ENCODE measurements around the gene SNAP47.

Gene SNAP47

GRCh38 chr1:227776331-227776771 lies 41.1 kb downstream of the SNAP47 start:
- TF ChIP-seq EZH2phosphoT487 (IDR thresholded peaks at IDR 0.05; ENCODE audit: borderline replicate concordance) = no peak
- TF ChIP-seq CTCF (conservative IDR thresholded peaks at IDR 0.05; ENCODE audit: low read length) = no peak
- no peaks in the 10 kb centered on the region for H4K20me1 ChIP-seq (ENCODE audit: insufficient read depth, low read length, poor library complexity, severe bottlenecking)
- no peaks in the 10 kb centered on the region for H3K9me2 ChIP-seq (replicated peaks; ENCODE audit: low read depth, low read length)
- H3K9ac ChIP-seq (ENCODE audit: low read depth, low read length, poor library complexity, severe bottlenecking) = no peak overlapping the region
- H3F3A ChIP-seq (ENCODE audit: low read depth) = no peaks in the 10 kb centered on the region
- no peak overlapping the region for H3K4me3 ChIP-seq (ENCODE audit: low read length, poor library complexity, severe bottlenecking)
- H3K4me2 ChIP-seq (ENCODE audit: low read depth, low read length, poor library complexity, severe bottlenecking) = no peak overlapping the region
- peaks cover 17% of the 10 kb centered on the region; the same call in 1 of the 2 replicates for H3K36me3 ChIP-seq (ENCODE audit: insufficient read depth, low read length)
- H3K4me1 ChIP-seq (ENCODE audit: insufficient read depth, low read length, poor library complexity, severe bottlenecking) = no peaks in the 10 kb centered on the region
- H3K79me2 ChIP-seq (ENCODE audit: insufficient read depth, low read length) = no peaks in the 10 kb centered on the region
- no peaks in the 10 kb centered on the region for H3K9me3 ChIP-seq (ENCODE audit: insufficient read depth, low read depth, low read length)
- no peaks in the 10 kb centered on the region for H3K27me3 ChIP-seq (ENCODE audit: insufficient read depth, low read length, poor library complexity, severe bottlenecking)
- no peak overlapping the region for H2AFZ ChIP-seq (ENCODE audit: low read length)

- TF ChIP-seq EZH2phosphoT487 (IDR thresholded peaks at IDR 0.05; ENCODE audit: borderline replicate concordance) (no peak), CTCF (conservative IDR thresholded peaks at IDR 0.05; ENCODE audit: low read length) (no peak)
- no peaks in the 10 kb centered on the region for H3K4me1 ChIP-seq (ENCODE audit: insufficient read depth, low read length, poor library complexity, severe bottlenecking)
- no peaks in the 10 kb centered on the region for H3F3A ChIP-seq (ENCODE audit: low read depth)
- no peaks in the 10 kb centered on the region for H3K27me3 ChIP-seq (ENCODE audit: insufficient read depth, low read length, poor library complexity, severe bottlenecking)
- H3K36me3 ChIP-seq (ENCODE audit: insufficient read depth, low read length) = peaks cover 14% of the 10 kb centered on the region; the same call in 1 of the 2 replicates
- H4K20me1 ChIP-seq (ENCODE audit: insufficient read depth, low read length, poor library complexity, severe bottlenecking) = no peaks in the 10 kb centered on the region
- H3K4me3 ChIP-seq (ENCODE audit: low read length, poor library complexity, severe bottlenecking) = no peak overlapping the region
- no peak overlapping the region for H3K9ac ChIP-seq (ENCODE audit: low read depth, low read length, poor library complexity, severe bottlenecking)
- H3K9me2 ChIP-seq (replicated peaks; ENCODE audit: low read depth, low read length) = no peaks in the 10 kb centered on the region
- no peak overlapping the region for H2AFZ ChIP-seq (ENCODE audit: low read length)
- H3K79me2 ChIP-seq (ENCODE audit: insufficient read depth, low read length) = no peaks in the 10 kb centered on the region
- no peak overlapping the region for H3K4me2 ChIP-seq (ENCODE audit: low read depth, low read length, poor library complexity, severe bottlenecking)
- no peaks in the 10 kb centered on the region for H3K9me3 ChIP-seq (ENCODE audit: insufficient read depth, low read depth, low read length)
Measured at GRCh38 chr1:227777156-227777555, 41.9 kb downstream of the SNAP47 start.

- no peak overlapping the region for H3K4me3 ChIP-seq (ENCODE audit: low read length, poor library complexity, severe bottlenecking)
- no peaks in the 10 kb centered on the region for H3K9me3 ChIP-seq (ENCODE audit: insufficient read depth, low read depth, low read length)
- no peak overlapping the region for H2AFZ ChIP-seq (ENCODE audit: low read length)
- no peaks in the 10 kb centered on the region for H3K27me3 ChIP-seq (ENCODE audit: insufficient read depth, low read length, poor library complexity, severe bottlenecking)
- H3K79me2 ChIP-seq (ENCODE audit: insufficient read depth, low read length) = no peaks in the 10 kb centered on the region
- no peaks in the 10 kb centered on the region for H4K20me1 ChIP-seq (ENCODE audit: insufficient read depth, low read length, poor library complexity, severe bottlenecking)
- peaks cover 11% of the 10 kb centered on the region; the same call in 1 of the 2 replicates for H3K36me3 ChIP-seq (ENCODE audit: insufficient read depth, low read length)
- H3K4me1 ChIP-seq (ENCODE audit: insufficient read depth, low read length, poor library complexity, severe bottlenecking) = no peaks in the 10 kb centered on the region
- no peak overlapping the region for H3K4me2 ChIP-seq (ENCODE audit: low read depth, low read length, poor library complexity, severe bottlenecking)
- no peak for TF ChIP-seq CTCF (conservative IDR thresholded peaks at IDR 0.05; ENCODE audit: low read length)
- TF ChIP-seq EZH2phosphoT487 (IDR thresholded peaks at IDR 0.05; ENCODE audit: borderline replicate concordance) = no peak
- H3K9me2 ChIP-seq (replicated peaks; ENCODE audit: low read depth, low read length) = no peaks in the 10 kb centered on the region
- H3K9ac ChIP-seq (ENCODE audit: low read depth, low read length, poor library complexity, severe bottlenecking) = no peak overlapping the region
- H3F3A ChIP-seq (ENCODE audit: low read depth) = no peaks in the 10 kb centered on the region
Measured at GRCh38 chr1:227777646-227778045, 42.4 kb downstream of the SNAP47 start.

All from Loucy (cell line).